GM12874 (cell line): ENCODE data around the gene YAP1.

ENCODE experiments used
- CTCF ChIP-seq: IDR thresholded peaks from 2 replicates; pipeline ENCODE4 v1.5.1; 2011; ENCODE audit warnings: low read depth, mild to moderate bottlenecking, control low read depth, low read length, moderate library complexity; ENCODE audit not compliant: insufficient read depth

YAP1 gene

GRCh38 chr11:102138670-102139069 lies 28.4 kb downstream of the YAP1 start:
- no peak for TF ChIP-seq CTCF

GRCh38 chr11:102139081-102139498 lies 28.8 kb downstream of the YAP1 start:
- no peak for TF ChIP-seq CTCF

GRCh38 chr11:102142333-102142732 lies 32.1 kb downstream of the YAP1 start:
- no peak for TF ChIP-seq CTCF

GRCh38 chr11:102143867-102144266 lies 33.6 kb downstream of the YAP1 start:
- TF ChIP-seq CTCF: no peak

- no peak for TF ChIP-seq CTCF
Measured at GRCh38 chr11:102144357-102145355, 34.4 kb downstream of the YAP1 start.

GRCh38 chr11:102147015-102147414 lies 36.8 kb downstream of the YAP1 start:
- TF ChIP-seq CTCF: no peak

- TF ChIP-seq CTCF: no peak
Measured at GRCh38 chr11:102147632-102148031, 37.4 kb downstream of the YAP1 start.
